Activated effector memory CD4-positive, alpha-beta T cell treated with anti-CD3 and anti-CD28 coated beads, Interleukin-2, amount 50 U/mL, for 16 hours (primary cell): ENCODE measurements around the gene CUEDC1.

Experiments
- DNase-seq: peaks from one replicate; pipeline ENCODE4 v3.0.0-alpha.2; 2020

CUEDC1 gene

DNA sequence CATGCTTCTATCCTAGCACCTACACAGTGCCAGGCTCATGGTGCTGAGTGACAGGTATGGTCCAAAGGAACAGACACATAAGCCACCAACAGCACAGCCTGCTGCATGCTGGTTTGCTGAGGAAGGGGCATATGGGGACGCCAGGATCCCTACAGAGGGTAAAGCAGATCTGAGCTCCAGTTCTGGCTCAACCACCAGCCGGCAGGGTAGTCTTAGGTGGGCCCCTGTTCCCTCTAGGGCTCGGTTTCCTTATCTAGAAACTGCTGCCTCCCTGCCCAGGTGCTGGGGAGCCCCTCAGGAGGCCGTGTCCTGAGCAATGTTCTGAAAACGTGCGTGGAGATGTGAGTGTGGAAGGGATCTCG is 81.2 kb downstream of the CUEDC1 start:
- no peak for DNase-seq

DNA sequence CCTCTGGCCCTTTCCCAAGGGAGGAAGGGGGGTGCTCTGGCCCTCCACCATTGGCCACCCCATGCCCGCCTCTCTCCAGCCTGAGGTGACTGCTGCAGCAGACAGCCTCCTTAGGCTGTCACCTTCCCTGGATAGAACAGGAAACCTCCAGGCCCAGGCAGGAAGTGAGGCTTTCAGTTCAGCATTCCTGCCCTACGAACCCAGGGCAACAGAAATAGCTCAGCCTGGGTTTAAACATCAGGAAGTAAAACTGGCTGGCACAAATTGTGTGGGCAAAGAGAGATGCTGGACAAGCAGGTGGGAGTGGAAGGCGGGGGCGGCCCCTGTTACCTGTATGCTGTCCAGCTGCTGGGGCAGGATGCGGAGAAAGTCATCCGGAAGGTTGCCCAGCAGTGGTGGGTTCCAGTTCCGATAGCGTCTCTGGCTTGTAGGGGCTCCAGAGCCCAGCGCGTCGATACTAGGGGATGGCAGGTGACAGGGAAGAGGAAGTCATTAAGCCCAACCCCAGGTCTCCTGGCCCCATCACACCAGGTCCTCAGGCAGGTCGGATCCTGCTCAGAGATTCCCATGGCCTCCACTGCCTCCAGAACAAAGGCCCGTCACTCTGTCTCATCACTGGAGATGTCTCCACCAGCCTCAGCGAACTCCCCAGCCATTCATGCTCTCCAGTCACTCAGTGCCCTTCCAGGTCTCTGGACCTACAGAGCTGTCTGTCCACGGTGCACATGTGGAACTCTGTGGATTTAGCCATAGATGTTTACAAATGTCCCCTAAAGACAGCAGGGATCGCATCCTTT is 81.8 kb downstream of the CUEDC1 start:
- DNase-seq = no peak

DNA sequence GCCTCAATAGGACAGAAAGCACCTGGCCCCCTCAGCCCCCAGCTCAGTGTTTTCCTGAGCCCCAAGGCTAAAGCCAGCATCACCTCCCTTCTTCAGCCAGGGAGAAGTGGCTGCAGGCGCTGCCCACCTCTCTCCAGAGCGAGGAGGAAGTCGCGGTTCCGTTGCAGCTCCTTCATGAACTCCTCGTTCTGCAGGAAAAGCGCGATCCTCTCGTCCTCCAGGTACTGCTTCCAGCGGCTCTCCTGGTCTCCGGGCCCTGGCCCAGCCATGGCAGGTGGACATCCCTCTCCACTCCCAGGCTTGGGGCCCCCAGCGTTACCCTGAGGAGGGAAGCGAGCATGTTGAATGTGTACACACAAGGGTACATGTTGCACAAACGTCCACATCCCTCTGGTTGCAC is 82.7 kb downstream of the CUEDC1 start:
- DNase-seq = no peak

DNA sequence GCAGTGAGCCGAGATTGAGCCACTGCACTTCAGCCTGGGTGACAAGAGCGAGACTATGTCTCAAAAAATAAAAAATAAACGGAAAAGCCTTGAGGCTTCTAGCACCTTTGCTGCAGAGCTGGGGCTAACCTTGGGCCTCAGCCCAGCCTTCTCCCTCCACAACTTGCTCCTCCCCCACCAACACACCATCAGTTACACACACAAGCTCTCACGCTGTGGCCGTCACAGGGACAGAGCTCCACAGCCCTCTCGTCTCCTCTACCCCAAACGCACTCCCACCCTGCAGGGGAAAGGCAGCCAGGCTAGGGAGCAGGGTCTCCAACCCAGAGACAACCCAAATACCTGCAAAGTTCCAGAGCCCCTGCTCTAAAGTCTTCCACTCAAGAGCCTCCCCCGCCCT is 83.3 kb downstream of the CUEDC1 start:
- no peak for DNase-seq

DNA sequence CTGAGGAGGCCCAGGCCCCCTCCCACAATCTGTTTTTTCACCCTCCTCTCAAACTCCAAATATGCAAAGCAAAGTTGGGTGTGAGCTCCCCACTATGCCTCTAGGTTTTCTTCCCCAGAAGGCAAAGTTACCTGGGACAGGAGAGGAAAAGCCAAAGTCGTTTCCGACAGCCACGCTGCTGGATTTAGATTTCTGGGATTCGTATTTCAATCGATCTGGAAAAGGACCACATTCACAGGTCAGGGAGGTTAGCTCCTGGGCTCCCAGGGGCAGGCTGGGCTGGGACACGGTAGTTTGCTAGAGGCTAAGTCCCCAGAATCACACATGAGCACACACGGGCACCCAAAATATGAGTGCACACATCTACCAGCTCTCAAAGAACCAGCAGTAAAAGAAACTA is 84.1 kb downstream of the CUEDC1 start:
- no peak for DNase-seq

DNA sequence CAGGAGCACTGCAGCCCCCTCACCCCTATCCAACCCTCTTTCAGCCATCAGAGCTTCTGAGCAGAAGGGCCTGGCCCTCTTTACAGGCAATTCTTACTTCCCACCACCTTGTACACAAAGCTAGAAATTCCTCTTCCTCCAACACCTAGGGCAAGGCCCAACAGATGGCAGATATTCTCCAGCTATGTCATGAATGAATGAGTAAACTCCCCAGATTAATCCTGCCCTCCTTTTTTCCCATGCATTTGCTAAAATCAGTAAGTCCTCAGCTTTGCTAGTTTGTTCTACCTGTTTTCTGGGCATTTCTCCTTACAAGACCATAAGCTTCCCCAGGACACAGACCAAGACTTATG is 85.0 kb downstream of the CUEDC1 start:
- no peak for DNase-seq

DNA sequence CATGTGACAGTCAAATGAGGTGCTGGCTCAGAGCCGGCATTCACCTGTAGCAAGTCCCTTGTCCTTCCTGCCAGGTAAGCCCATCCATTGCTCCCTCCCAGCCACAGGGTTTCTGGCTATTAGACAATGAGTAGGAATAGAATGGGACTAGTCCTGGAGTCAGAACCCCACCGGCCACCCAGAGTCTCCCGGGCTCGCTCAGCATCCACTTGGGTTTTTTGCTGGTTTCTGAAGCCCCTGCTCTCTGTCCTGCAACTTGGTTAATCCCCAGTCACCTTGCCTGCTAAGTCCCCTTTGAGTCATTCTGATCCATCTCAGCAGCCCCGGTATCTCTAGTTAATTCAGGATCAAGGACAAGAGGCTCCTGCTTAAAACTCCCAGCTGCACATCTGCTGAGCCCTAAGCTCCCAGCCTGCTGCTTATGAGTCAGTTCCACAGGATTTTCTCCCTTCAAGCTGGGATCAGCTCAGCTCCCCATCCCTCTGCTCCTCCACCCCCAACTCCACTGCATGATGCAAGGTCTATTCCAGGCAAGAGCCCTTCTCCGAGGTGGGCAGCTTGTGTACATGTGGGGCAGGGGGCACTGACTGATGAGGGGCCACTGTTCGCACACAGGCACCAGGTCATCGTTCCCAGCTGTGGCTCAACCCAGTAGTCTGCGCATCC is 85.5 kb downstream of the CUEDC1 start:
- no peak for DNase-seq

DNA sequence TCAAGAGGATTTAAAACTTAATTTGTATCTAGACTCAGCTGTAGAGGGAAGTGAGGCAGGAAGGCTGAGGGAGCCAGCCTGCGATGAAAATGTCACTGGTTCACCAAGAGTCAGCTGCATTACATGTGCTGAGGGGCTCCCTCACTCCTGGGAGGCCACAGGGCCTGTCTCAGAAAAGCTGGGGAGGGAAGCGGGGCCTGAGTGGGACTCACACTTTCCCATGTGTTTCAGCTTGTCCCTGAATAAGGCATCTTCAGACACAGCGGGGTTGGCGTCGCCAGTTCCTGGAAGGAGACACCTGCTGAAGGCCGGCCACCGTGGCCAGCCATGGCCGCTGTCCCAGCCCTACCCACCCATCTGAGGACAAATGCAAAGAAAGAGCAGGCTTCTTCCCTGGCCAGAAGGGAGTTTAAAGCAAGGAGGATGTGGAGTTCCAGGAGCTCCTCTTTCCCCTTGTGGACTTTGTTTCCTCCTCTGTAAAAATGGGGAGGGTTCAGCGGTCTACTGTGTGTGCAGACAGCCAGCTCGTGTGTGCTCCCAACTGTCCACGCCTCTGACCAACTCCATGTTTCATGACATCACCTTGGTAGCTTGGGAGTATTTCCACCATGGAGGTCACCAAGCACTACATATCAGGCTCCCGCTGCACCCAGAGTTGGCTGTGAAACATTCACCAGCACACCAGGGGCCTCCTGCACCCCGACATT is 86.1 kb downstream of the CUEDC1 start:
- no peak for DNase-seq

DNA sequence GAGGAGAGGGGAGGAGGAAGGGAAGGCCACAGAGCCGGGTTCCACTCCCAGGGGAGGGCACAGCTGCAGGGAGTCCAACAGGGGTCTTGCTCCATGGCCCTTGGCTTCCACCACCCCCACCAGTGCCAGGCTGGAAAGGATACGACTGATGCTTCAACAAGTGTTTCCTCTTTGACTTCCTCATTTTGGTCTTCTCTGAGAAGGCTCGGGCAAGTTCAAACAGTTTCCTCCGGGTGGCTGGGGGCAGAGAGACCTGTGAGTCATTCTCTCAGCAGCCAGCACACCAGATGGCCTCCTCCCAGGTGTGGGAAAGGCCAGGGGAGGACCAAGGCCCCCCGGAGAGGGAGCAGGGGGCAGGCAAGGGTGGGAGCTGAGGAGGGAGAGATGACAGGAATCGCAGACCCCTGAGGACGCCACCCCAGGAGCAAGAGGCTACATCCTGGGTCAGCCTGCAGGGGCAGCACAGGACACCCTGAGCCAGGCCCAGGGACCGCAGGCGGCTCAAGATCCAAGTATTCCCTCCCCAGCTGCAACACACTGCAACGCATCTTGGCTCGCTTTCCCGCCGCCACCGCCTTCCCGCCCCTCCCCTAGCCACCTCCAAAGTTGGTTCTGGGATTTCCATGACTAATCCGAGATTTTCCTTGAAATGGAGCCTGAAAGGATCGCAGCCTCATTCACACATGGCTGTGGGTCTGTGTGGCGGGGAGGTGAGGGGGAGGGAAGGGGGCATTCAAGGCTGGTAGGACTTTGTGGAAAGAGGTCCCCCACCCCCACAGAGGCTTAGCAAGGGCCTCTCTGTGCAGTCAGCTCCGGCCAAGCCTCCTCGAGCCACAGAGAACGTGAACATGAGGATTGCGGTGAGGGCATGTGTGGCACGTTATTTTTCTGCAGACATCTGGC is 87.0 kb downstream of the CUEDC1 start:
- DNase-seq = no peak

DNA sequence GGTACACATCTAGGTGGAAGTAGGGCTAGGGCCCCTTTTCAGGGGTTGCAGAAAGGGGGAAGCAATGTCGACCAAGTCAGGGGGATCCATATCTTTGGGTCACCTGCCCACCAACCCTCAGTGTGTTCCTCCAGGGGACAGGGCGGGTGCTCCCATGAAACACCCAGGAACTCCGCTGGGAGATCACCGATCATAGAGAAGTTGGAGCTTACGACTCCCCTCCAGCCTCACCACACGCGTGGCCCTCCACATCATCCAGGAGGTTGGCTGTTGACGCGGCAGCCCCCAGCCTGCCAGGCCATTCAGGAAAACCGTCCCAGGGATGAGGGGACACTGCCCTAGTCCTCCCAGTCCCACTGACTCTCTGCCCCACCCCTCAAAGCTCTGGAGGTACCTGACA is 88.1 kb downstream of the CUEDC1 start:
- DNase-seq = no peak

DNA sequence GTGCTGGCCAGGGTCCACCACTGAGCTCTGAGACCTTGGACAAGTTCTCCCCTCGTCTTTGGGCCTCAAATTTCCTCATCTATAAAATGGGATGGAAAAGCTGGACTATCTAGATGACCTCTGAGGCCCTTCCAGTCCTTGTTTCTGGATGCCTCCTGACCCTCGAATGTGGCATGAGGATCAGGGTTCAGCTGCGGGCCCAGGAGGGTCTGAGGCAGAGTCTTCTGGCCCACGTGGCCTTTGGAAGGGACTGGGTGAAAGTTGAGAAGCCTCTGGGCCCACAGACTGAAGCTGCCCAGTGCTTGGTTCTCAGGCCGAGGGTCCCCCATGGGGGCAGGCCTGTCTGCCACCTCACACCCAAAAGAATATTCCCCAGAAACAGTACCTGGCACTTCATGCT is 88.5 kb downstream of the CUEDC1 start:
- DNase-seq = no peak

DNA sequence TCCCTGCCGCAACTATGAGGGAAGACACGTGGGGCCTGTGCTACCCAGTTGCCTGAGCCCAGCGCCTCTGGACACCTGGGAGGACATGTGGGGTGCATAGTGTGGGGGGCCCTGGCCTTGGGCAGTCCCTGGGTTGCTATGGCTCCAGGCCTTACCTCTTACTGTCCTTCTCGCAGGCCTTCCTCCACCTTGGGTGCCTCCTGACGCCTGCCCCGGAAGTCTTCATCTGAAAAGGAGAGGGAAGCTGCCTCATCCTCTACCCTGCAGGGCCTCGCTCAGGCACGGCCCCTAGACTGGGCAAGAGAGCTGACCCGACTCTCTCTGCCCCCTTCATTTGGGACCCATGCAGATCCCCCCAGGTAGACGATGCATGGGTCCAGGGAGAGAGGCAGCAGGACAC is 88.9 kb downstream of the CUEDC1 start:
- no peak for DNase-seq

DNA sequence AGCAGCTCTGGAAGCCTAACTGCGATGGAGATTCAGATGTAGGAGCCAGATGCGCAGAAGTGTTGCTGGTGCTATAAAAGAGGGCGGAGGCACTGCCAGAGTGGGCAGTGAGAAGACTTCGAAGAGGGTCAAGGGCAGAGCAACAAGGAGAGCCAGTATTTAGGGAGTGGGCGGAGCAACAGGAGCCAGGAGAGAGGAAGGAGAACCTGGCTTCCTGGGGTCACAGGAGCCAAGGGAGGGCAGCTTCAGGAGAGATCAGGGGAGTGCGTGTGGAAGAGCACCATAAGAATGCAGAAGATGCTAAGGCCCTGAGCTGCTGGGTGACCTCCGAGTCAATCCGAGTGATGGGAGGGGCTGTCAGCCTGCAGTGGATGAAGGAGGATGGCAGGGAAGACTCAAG is 90.9 kb downstream of the CUEDC1 start:
- DNase-seq = no peak

DNA sequence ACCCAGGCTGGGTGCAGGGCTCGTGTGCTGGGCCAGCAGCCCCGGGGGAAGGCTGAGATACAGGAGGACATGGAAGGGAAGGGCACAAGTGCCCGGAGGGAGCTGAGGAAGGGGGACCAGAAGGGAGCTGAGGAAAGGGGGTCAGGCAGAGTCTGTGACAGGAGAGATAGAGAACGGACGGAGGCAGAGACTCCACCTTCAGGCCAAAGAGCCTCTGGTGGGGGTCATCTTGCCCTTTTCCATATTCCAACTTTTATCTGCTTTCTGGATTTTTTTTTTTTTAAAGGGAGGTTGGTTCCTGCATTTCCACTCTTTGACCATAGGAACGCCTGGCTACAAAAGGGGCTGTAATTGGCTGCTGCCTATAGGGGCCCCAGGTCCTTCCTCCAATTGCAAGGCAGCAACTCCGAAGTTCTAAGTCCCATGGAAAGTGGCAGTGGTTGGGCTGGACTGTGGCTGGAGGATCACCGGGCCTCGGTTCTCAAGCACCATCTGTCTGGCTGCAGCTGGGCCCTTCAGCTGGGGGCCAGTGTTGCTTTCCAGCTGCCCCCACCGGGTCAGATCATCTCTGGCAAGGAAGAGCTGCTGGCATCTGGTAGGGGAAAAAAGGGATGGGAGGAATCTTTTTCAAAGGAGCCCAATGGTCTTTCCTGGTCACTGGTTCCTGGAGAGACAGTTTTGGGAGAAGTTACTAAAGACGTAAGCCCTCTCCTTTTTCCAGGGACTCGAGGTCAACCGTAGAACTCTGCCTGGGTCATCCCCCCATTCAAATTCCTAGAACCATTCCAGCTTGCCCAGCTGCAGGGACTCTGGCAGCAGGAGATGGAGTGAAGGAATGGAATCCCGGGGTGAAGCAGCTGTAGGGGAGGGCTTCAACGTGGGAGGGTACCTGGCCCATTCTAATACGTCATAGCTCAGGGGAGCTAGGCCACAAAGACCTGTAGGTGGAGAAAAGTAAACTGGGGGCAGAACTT is 92.2 kb downstream of the CUEDC1 start:
- no peak for DNase-seq

DNA sequence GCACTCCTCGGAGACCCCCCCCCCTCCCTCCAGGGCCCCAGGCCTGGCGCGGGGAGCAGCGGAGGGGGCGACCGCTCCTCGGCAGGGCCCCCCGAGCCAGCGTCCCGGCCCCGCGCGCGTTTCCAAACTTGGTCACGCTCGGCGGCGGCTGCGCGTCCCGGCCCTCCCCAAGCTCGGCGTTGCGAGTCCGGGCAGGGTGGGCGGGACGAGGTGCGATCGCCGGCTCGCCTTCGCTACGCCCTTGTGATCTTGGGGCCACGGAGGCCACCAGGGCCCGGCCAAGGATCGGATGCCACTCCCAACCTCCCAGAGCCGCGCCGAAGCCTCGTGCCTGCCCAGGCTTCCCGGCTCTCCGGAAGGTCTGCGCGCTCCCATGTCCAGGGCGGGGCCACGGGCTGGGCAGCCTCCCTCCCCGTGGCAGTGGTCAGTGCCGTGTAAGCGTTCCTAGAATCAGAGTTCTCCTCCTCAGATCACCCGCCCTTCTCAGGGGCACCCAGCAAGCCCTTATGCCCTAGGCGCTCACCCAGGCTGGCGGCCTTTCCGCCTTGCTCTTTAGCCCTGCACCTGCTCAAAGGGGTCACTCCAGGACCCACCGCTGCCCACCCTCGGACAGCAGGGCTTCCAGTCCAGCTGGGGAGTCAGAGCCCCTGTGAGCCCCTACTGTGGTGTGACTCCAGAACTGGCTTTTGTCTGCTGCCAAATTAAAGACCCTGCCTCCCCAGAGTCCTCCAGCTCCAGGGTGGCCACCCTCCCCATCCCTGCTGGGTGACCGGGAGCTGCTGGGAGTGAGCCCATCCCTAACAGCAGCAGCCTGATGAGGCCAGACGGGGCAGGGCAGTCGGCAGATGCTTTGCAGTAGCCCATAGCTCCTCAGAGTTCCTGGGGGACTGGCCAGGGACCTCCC is 93.2 kb downstream of the CUEDC1 start:
- DNase-seq = no peak

DNA sequence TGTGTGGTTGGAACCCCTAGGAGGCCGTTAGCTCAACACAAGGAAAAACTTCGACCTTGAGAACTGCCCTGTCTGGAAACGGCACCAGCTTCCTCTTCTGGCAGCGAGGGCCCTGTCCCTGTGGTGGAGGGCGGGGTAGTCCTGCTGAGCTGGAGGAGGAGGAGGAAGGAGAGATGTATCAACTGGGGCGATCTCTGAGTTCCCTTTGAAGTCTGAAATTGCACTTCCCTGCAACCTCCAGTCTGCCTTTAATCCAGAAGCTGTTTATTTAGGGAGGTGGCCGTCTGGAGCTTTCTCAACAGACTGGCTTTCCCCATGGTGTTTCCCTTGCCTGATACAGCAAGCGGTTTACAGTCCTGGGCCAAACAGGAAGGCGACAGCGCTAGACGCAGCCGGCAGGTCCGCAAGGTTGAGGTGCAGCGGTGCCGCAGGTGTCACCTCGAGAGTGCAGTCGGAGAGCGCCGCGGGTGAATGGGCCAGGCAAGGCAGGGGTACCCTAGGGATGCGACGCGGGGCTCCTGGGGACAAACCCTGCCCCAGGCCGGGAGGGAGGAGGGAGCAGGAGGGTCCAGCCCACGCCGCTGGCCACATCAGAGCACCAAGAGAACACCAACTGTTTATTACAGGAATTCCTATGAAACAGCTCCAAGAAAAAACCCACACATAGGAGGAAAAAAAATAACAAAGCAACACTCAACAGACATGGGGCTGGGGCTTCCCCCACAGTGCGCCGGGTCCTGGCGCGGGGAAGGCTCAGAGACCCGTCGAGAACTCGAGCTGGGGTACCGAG is 94.0 kb downstream of the CUEDC1 start:
- peak; percentile 77 for DNase-seq

DNA sequence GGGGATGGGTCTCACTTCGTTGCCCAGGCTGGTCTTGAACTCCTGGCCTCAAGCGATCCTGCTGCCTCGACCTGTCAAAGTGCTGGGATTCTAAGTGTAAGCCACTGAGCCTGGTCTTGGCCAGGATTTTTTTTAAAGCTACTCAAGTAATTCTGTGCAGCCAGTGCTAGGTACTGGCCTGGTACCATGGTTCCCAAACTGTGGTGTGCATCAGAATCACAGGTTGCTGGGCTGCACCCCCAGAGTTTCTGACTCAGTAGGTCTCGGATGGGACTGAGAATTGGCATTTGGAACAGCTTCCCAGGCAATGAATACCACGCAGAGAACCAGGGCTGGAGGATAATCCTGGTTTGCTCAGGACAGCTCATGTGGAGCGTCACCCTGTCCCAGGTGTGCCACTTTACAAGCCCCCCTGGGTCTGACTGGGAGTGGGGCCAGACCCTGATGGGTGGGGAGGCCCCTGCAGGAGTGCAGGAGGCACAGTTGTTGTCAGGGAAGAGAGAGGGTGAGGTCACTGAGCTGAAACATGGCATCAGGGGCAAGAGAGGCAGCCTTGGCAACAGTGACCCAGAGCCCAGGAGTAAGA is 94.7 kb downstream of the CUEDC1 start:
- no peak for DNase-seq

DNA sequence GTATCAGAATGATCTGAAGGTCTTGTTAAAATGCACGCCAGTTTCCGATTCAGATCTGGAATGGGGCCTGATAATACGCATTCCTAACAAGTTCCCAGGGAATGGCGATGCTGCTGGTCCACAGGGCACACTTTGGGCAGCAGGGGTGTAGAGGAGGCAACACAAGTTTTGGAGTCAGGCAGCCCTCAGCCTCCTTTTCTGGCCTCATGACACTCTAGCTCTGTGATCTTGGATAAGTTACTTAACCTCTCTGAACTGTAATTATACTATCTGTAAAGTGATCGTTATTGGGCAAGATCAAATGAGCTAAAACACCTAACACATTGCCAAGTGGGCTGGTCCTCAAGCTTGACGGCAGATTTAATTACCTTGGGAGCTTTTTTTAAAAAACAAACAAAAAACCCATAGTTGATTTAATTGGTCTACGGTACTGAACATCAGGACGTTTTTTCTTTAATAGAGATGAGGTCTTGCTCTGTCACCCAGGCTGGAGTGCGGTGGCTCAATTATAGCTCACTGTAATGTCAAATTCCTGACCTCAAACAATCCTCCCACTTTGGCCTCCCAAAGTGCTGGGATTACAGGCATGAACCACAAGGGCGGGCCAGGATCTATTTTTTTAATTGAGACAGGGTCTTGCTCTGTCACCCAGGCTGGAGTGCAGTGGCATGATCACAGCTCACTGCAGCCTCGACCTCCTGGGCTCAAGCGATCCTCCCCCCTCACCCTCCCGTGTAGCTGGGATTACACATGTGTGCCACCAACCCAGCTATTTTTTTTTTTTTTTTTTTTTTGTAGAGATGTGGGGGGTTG is 95.4 kb downstream of the CUEDC1 start:
- no peak for DNase-seq

DNA sequence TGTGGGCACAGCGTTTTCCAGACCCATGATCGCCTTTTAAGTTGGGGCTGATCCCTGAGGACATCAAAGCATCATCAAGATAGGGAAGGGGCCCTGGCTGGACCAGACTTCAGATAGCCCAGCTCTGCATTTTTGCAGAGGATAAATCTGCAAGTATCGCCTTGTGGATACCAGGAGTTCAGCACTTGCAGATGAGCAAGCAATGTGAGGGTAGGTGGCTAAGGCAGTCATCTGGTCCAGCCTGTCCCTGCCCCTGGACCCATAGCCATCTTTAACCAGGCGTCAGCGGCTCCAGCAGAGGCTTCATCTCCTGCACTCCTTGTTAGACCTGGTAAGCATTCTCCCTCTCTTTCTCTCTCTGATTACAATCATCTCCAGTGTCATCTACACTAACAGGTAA is 96.4 kb downstream of the CUEDC1 start:
- DNase-seq = no peak
